HG02852 (cell line): Measurements from ENCODE around the gene VSIG10L.
A peak's percentile ranks its signal among the peaks of the same experiment; 100 is the strongest.

Experiments
- ATAC-seq: cut with Tn5 transposase; IDR thresholded peaks from one replicate; pipeline ENCODE4 v1.9.1; 2021; ENCODE audit warnings: mild to moderate bottlenecking, moderate library complexity; ENCODE audit not compliant: unreplicated experiment

VSIG10L gene

GRCh38 chr19:51339313-51339686 is 2.6 kb downstream of the VSIG10L start:
- ATAC-seq = no peak

DNA sequence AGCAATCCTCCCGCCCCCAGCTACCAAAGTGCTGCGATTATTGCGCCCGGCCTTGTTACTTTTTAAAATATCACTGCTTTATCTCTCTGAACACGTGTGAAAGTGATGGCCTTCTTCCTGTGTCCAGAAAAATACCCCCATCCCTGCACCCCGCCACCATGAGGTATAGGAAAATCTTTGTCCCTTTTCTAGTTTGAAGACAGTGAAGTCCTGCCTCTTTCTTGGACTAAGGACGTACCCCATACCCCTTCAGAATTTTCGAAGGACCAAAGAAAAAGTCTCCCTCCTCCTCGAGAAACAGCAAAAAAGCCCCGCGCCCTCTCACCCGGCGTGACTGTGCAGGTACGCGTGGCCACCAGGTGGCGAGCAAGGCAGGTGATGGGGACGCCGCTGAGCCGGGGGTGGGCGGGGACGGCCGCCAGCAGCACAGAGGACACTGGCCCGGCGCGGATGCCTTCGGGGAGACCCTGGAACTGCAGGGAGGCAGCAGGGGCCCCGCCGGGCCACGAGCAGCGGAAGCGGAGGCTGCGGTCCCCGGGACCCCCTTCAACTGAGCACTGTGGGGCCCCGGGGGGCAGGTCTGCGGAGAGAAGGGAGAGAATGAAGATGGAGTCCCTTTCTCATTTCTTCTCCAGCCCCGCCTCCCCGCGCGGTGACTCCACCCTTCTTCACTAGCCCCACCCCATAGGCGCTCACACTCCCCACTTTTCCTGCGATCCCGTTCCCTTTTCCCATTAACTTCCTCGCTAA is 3.2 kb downstream of the VSIG10L start:
- peak; percentile 50 for ATAC-seq

DNA sequence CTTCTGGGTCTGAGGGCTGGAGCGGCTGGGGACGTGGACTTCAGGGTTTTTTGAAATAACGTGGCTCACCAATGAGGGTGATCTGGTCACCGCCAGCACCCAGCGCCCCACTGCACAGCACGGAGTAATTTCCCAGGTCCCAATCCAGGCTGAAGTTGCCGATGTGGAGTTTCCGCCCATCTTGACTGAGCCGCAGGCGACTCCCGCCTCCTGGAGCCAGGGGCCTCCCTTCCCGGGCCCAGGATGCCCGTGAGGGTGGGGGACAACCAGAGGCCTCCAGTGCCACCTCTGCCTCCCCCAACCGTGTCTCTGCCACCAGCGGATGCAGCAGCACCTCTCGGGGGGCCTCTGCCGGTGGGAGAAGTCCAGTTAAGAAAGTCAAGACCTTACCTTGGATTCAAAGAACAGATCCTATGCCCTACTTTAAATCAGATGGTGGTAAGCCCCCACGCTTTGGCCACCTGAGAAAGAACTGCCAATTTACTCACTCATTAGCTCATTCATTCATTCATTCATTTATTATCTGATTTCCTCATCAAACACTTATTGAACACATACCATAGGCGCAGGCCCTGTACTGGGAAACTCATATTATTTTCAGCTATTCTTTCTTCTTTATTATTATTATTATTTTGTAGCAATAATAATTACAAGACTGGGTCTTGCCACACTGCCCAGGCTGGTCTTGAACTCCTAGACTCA is 3.9 kb downstream of the VSIG10L start:
- no peak for ATAC-seq

- no peak for ATAC-seq
Measured at GRCh38 chr19:51337141-51337860, 4.6 kb downstream of the VSIG10L start.

GRCh38 chr19:51333836-51334460 is 8.0 kb downstream of the VSIG10L start:
- no peak for ATAC-seq

GRCh38 chr19:51331716-51332115 is 10.2 kb downstream of the VSIG10L start:
- no peak for ATAC-seq

GRCh38 chr19:51331193-51331592 is 10.7 kb downstream of the VSIG10L start:
- ATAC-seq = no peak

DNA sequence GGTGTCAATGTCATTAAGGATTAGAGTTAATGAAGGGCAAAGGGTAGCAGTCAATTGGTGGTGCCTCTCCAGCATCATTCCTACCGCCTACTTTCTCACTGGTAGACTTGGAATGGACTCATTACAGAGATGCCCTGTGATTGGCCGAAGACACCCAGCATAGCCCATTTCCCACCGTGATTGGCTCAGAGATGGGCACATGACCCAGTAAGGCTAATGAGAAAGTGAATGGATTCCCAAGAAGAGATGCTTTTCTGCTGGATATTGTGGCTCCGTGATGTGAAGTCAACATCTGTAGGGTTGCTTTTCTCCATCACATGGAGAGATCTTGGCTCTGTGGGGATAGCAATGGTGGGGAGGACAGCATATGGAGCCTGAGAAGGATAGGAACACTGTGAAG is 11.6 kb downstream of the VSIG10L start:
- ATAC-seq = no peak

GRCh38 chr19:51329411-51329810 is 12.5 kb downstream of the VSIG10L start:
- no peak for ATAC-seq

DNA sequence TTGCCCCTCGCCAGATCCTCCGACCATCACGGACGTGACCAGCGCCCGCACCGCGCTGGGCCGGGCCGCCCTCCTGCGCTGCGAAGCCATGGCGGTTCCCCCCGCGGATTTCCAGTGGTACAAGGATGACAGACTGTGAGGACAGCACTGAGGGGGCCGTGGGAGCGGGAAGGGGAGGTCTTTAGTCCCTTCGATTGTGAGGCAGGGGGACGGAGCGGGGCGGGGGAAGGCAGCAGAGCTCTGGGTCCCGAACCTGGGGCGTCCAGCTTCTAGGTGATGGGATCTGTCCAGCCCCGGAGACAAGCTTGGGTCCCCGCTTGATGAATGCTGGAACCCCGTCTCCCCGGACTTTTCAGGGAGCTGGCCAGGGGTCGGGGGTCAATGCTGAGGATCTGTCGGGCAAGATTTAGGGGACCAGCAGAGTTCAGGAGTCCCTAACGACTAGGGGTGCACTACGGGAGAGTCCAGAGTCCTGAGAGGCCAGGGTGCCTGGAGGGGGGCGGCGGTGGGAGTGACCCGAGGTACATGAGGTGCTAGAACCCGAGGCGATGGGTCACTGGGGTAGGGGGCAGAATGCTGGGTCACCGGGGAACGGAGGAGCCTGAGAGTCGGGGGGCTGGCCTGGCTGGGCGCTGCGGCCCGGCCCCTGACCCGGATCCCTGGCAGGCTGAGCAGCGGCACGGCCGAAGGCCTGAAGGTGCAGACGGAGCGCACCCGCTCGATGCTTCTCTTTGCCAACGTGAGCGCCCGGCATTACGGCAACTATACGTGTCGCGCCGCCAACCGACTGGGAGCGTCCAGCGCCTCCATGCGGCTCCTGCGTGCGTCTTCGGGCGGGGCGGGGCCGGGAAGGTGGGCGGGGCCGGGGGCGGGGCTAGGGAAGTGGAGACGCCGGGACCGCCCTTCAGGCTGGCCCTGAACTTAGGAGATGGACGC is 14.6 kb downstream of the VSIG10L start:
- no peak for ATAC-seq

DNA sequence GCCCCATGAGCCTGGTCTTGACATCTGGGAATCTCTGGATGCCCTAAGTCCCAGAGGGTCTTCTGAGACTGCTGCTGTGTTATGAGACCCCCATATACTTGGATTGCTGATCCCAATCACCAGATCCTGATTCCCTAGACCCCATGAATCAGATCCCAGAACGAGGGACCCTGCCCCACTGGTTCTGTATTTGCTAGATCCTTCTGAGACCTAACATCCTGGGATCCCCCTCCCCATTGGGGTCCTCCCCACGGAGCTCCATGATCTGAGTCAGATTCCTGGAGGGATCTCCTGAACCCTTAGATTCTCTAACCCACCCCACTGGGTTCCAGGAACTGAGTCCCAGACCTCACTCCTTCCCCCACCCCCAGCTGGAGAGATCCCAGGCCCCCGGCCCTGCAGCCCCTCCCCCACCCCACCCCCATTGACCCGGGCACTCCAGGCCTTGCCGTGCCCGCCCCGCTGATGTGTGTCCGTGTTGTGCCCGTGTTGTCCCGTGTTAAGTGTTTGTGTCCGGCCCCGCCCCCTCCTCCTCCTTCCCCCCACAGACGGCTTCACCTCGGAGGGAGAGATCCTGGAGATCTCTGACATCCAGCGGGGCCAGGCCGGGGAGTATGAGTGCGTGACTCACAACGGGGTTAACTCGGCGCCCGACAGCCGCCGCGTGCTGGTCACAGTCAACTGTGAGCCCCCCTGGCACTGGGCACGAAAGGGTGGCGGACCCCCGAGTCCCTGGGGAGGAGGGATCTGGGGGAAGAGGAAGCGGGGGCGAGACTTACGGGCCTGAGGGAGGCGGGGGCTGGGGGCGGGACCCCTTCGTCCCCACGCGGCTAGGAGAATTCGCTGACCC is 15.5 kb downstream of the VSIG10L start:
- no peak for ATAC-seq

GRCh38 chr19:51325161-51325976 is 16.6 kb downstream of the VSIG10L start:
- no peak for ATAC-seq

DNA sequence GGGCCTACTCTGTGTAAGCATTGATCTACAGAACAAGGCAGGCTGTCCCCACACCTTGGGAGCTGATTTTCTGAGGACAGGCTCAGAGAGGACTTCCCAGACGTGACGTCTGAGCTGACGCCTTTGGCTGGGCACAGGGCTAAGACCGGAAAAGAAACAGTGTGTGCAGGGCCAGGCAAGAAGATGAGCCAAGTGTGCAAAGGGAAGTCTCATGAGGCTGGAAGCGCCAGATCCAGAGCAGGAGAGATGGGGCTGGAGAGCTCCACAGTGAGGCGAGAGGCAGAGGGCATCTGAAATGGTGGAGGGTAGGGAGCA is 17.8 kb downstream of the VSIG10L start:
- no peak for ATAC-seq

- ATAC-seq = no peak
Measured at GRCh38 chr19:51323481-51324166, 18.3 kb downstream of the VSIG10L start.

DNA sequence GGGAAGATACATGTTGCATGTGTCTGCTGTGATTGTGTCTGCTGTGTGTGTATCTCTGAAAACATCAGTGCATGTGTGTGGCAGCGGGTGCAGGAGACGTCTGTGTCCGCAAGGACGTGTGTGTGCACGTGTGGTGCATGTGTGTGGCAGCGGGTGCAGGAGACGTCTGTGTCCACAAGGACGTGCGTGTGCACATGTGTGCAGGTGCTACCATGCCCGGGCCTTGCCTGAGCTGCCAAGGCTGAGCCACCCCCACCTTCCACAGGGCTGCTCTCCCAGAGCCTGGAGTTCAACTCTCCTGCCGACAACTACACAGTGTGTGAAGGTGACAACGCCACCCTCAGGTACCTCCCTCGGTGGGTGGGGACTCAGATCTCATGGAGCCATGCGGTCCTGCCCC is 20.1 kb downstream of the VSIG10L start:
- no peak for ATAC-seq

DNA sequence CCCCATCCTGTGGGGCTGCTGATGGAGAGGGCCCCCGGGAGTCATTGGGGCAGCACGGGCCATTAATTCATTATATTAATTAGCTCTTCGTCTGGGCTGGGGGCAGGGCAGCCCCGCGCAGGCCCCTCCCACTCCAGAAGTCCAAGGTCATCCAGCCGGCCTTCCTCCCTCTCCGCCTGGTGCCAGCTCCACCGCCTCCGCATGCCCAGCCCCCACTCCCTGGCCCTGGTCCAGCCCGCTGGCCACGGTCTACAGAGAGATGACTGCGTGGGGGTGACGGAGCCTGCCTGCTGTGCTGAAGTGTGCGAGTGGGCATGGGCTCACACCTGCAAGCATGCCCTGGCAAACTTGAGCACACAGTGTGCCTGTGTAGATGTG is 21.7 kb downstream of the VSIG10L start:
- no peak for ATAC-seq

- ATAC-seq = no peak
Measured at GRCh38 chr19:51319649-51320279, 22.2 kb downstream of the VSIG10L start.
